ENCODE measurements around the gene RPN1.

GRCh38 chr3:128618398-128618726 lies 32.3 kb downstream of the RPN1 start:
- no peak for TF ChIP-seq CTCF (IDR thresholded peaks at IDR 0.05; ENCODE audit: extremely low read depth in 1 of 2, insufficient read depth in 1 of 2, low read depth in 1 of 2, low read length in 2 of 2)
- TF ChIP-seq JUN (IDR thresholded peaks at IDR 0.05; ENCODE audit: borderline replicate concordance, insufficient read depth, insufficient read length, low read depth), result no peak
- no peak for TF ChIP-seq POLR2A (IDR thresholded peaks at IDR 0.05; ENCODE audit: low read depth, low read length)
- TF ChIP-seq MYC (IDR thresholded peaks at IDR 0.05; ENCODE audit: low read depth, low read length), result no peak
- no peak for TF ChIP-seq EZH2 (IDR thresholded peaks at IDR 0.05; ENCODE audit: borderline replicate concordance, low read depth, low read length, severe bottlenecking)
